Sigmoid colon (tissue), 4 donors: ENCODE measurements around the gene ARHGEF9.

Experiments
- POLR2A ChIP-seq, 2 donors: fragments of 450-650 bp; IDR thresholded peaks; one replicate each; pipeline ENCODE4 v1.6.1; 2016; ENCODE audit warnings: antibody characterized with exemption in 2 of 2, mild to moderate bottlenecking in 2 of 2, moderate library complexity in 2 of 2
- POLR2AphosphoS5 ChIP-seq, 4 donors: sonication (generic); formaldehyde crosslinking; IDR thresholded peaks; one replicate each; pipeline ENCODE4 v1.6.1; 2017; ENCODE audit warnings: antibody characterized with exemption in 4 of 4
- TF ChIP-seq, protein P1 (sequence below), 4 experiments: fragments of 450-650 bp in 3 of 4; fragments of 200-600 bp in 1 of 4; IDR thresholded peaks; one replicate each; pipeline ENCODE4 v1.5.1; 2016 to 2019; ENCODE audit warnings: antibody characterized with exemption in 4 of 4, mild to moderate bottlenecking in 3 of 4, moderate library complexity in 2 of 4

DNA sequence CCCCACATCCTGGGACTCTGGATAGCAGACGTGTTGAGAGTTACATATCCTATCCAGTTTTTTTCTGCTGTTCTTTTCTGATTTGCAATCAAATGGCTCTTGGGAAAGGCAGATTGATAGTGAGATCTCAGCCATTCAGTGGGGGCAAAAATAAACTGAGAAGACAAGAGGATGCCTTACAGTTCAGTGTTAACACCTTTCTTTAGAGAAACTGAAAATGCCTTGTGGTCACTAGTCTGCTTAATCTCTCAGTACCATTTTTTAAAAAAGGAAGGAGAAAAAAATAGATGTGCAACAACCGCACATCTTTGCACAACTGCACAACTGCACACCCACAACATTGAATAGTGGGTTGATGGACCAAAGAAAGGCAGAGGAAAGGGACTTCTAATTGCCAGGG lies 109.3 kb downstream of the ARHGEF9 start:
- TF ChIP-seq POLR2AphosphoS5 (IDR thresholded peaks at IDR 0.05) (no peak), POLR2A (IDR thresholded peaks at IDR 0.05) (no peak)
- TF ChIP-seq, protein P1, sequence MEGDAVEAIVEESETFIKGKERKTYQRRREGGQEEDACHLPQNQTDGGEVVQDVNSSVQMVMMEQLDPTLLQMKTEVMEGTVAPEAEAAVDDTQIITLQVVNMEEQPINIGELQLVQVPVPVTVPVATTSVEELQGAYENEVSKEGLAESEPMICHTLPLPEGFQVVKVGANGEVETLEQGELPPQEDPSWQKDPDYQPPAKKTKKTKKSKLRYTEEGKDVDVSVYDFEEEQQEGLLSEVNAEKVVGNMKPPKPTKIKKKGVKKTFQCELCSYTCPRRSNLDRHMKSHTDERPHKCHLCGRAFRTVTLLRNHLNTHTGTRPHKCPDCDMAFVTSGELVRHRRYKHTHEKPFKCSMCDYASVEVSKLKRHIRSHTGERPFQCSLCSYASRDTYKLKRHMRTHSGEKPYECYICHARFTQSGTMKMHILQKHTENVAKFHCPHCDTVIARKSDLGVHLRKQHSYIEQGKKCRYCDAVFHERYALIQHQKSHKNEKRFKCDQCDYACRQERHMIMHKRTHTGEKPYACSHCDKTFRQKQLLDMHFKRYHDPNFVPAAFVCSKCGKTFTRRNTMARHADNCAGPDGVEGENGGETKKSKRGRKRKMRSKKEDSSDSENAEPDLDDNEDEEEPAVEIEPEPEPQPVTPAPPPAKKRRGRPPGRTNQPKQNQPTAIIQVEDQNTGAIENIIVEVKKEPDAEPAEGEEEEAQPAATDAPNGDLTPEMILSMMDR (IDR thresholded peaks at IDR 0.05), result no peak
